AG09309 (cell line): ENCODE results near the gene TRIM2.

Experiments used
- DNase-seq: peaks from one replicate; pipeline ENCODE4 v3.0.0-alpha.2; 2010; ENCODE audit warnings: low read depth
- H3K4me3 ChIP-seq: 2 replicates; pipeline ENCODE4 v1.5.1; 2011; ENCODE audit warnings: mild to moderate bottlenecking, low read depth, low read length, moderate library complexity; ENCODE audit not compliant: control insufficient read depth
- CTCF ChIP-seq: IDR thresholded peaks from 2 replicates; pipeline ENCODE4 v1.5.1; 2011; ENCODE audit warnings: mild to moderate bottlenecking, low read depth, low read length, inconsistent platforms; ENCODE audit not compliant: insufficient read depth, control insufficient read depth; ENCODE audit errors: missing control alignments

TRIM2 gene

GRCh38 chr4:153348006-153348405 is 143.8 kb downstream of the TRIM2 start:
- H3K4me3 ChIP-seq: no peak overlapping the region
- no peak for TF ChIP-seq CTCF
- no peak for DNase-seq

- H3K4me3 ChIP-seq: no peak overlapping the region
- DNase-seq: no peak
- no peak for TF ChIP-seq CTCF
Measured at GRCh38 chr4:153349206-153349805, 145.1 kb downstream of the TRIM2 start.

- no peak overlapping the region for H3K4me3 ChIP-seq
- no peak for TF ChIP-seq CTCF
- DNase-seq: no peak
Measured at GRCh38 chr4:153362184-153362583, 157.9 kb downstream of the TRIM2 start.

GRCh38 chr4:153364061-153364460 is 159.8 kb downstream of the TRIM2 start:
- no peak overlapping the region for H3K4me3 ChIP-seq
- TF ChIP-seq CTCF: no peak
- DNase-seq: no peak

GRCh38 chr4:153365003-153365402 is 160.8 kb downstream of the TRIM2 start:
- TF ChIP-seq CTCF: no peak
- H3K4me3 ChIP-seq: no peak overlapping the region
- no peak for DNase-seq

GRCh38 chr4:153366486-153366885 is 162.2 kb downstream of the TRIM2 start:
- H3K4me3 ChIP-seq: no peak overlapping the region

More at GRCh38 chr4:153366486-153366885, 162.2 kb downstream of the TRIM2 start:
- TF ChIP-seq CTCF: no peak
- no peak for DNase-seq
